ENCODE results near the gene DOCK11.

DNA sequence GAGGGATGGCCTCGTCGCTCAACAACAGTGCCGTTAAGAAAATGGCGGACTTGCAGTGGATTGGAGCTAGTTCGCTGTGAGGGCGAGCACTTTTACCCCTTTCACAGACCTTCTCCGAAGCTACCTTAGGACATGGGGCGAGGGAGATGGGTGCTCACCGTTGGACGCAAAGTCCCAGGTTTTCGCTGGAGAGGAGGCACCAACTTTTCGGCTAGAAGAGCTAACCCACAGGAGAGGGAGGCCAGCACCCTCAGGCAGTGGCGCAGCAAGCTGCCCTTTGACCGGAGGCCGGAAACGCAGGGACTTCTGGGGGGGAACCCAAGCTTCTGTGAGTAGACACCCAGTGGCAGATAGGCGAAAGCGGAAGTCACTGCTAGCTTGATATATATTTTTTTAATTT, 138.7 kb downstream of the DOCK11 start:
- no peak for TF ChIP-seq POLR2A (IDR thresholded peaks at IDR 0.05; ENCODE audit: low read depth, low read length)
- TF ChIP-seq, protein P1, sequence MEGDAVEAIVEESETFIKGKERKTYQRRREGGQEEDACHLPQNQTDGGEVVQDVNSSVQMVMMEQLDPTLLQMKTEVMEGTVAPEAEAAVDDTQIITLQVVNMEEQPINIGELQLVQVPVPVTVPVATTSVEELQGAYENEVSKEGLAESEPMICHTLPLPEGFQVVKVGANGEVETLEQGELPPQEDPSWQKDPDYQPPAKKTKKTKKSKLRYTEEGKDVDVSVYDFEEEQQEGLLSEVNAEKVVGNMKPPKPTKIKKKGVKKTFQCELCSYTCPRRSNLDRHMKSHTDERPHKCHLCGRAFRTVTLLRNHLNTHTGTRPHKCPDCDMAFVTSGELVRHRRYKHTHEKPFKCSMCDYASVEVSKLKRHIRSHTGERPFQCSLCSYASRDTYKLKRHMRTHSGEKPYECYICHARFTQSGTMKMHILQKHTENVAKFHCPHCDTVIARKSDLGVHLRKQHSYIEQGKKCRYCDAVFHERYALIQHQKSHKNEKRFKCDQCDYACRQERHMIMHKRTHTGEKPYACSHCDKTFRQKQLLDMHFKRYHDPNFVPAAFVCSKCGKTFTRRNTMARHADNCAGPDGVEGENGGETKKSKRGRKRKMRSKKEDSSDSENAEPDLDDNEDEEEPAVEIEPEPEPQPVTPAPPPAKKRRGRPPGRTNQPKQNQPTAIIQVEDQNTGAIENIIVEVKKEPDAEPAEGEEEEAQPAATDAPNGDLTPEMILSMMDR (conservative IDR thresholded peaks at IDR 0.05; ENCODE audit: low read depth, low read length): no peak
